Measurements from ENCODE around the gene ADAMTSL1.

ADAMTSL1 gene

DNA sequence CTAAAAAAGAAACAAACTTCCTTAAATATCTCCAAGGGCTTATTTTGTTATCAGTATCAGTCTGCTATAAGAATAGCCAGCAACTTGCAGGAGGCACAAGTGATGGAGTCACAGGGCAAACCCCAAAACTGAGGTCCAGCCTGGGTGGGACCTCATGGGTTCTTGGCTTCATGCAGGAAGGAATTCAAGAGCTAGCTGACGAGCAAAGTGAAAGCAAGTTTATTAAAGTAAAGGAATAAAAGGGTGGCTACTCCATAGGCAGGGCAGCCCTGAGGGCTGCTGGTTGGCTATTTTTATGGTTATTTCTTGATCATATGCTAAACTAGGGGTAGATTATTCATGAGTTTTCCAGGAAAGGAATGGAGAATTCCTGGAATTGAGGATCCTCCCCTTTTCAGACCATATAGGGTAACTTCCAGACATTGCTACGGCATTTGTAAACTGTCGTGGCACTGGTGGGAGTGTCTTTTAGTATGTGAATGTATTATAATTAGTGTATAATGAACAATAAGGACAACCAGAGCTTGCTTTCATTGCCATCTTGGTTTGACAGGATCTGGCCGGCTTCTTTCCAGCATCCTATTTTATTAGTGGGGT lies 231.9 kb downstream of the ADAMTSL1 start:
- Mint-ChIP-seq H3K36me3 (ENCODE audit: low read depth) (no peaks in the 10 kb centered on the region), H3K4me1 (no peaks in the 10 kb centered on the region), H3K4me3 (no peak overlapping the region), H3K27ac (no peak overlapping the region), H3K9me3 (no peaks in the 10 kb centered on the region), H3K27me3 (no peaks in the 10 kb centered on the region)
- ATAC-seq (no peak), DNase-seq (no peak)

DNA sequence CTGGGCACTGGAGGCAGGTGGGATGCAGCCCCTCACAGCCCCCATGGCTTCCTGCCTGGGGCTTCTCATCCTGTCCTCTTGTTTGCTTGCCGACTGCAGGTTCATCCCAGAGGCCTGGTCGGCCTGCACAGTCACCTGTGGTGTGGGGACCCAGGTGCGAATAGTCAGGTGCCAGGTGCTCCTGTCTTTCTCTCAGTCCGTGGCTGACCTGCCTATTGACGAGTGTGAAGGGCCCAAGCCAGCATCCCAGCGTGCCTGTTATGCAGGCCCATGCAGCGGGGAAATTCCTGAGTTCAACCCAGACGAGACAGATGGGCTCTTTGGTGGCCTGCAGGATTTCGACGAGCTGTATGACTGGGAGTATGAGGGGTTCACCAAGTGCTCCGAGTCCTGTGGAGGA lies 232.7 kb downstream of the ADAMTSL1 start:
- no peak for ATAC-seq
- Mint-ChIP-seq H3K4me1 (no peaks in the 10 kb centered on the region), H3K27me3 (no peaks in the 10 kb centered on the region), H3K9me3 (no peaks in the 10 kb centered on the region), H3K27ac (no peak overlapping the region), H3K36me3 (ENCODE audit: low read depth) (no peaks in the 10 kb centered on the region), H3K4me3 (no peak overlapping the region)
- DNase-seq = no peak

DNA sequence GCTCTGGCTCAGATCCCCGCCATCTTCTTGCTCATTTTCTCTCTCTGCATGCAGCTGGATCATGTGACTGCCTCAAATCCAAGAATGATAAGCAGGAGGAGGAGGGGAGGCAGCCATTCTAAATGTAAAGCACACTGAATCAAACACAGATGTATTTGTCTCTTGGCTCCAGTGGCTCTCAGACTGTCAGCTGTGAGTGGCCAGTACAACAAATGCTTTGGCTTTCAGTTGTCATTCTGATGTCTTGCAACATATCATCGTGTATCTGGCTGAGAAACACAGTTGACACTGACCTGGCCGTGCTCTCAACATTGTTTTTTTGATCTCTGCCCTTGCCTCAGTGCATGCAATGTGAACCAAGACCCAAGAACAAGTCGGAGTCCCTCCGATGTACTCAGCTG lies 233.1 kb downstream of the ADAMTSL1 start:
- Mint-ChIP-seq H3K27me3 (no peaks in the 10 kb centered on the region), H3K27ac (no peak overlapping the region), H3K4me1 (no peaks in the 10 kb centered on the region), H3K36me3 (ENCODE audit: low read depth) (no peaks in the 10 kb centered on the region), H3K4me3 (no peak overlapping the region), H3K9me3 (no peaks in the 10 kb centered on the region)
- DNase-seq (no peak), ATAC-seq (no peak)

DNA sequence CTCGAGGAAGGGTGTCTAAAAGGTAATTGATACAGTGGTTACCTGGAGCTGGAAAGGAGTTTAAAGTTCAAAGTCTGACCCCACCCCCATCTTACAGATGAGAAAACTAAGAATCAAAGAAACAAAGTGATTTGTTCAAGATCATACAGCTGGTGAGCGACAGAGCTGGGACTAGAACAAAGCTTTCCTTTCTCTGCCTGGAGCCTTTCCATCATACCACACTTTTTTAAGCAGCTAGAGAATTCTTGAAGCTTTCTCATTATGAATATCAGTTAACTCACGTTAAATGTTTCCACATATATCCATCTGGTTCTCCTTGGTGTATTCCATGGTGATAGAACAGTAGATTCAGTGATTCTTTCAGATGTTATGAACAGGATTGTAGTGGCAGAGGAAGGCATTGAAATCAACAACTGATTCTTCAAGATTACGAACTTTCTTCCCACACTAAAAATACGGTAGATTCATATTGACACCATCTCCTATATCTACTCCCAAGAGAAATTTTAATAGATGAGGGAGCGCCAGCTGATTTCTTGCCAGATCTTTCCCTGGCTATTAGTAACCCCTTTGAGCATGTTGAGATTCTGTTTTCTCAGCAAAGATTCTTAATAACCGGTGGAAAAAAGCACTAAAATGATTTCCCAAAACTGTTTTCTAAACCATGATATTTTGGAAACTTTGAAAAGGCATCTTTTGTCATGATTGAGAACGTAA lies 233.7 kb downstream of the ADAMTSL1 start:
- no peak overlapping the region for H3K4me3 Mint-ChIP-seq
- H3K9me3 Mint-ChIP-seq = no peaks in the 10 kb centered on the region
- H3K36me3 Mint-ChIP-seq (ENCODE audit: low read depth) = no peaks in the 10 kb centered on the region
- ATAC-seq (no peak), DNase-seq (no peak)
- H3K27me3 Mint-ChIP-seq = no peaks in the 10 kb centered on the region
- no peaks in the 10 kb centered on the region for H3K4me1 Mint-ChIP-seq
- H3K27ac Mint-ChIP-seq = no peak overlapping the region

DNA sequence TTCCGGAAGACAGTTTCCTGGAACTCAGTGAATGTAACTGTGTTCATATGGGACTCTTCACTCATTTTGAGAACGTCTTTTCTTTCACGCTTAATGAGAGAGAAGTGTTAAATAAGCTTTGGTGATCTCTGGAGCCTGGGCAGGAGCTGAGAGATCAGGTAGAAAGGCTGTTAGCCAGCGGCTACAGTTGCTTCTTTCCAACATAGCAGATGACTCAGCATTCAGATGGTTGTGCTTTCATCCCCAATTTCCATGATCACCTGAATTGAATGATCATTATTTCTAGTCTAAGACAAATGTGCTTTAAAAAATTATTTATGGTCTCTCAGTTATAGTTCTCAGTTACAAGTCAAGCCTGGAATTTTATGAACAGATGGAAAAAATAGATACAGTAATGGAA lies 234.5 kb downstream of the ADAMTSL1 start:
- Mint-ChIP-seq H3K4me3 (no peak overlapping the region), H3K27me3 (no peaks in the 10 kb centered on the region), H3K27ac (no peak overlapping the region), H3K9me3 (no peaks in the 10 kb centered on the region), H3K36me3 (ENCODE audit: low read depth) (no peaks in the 10 kb centered on the region), H3K4me1 (no peaks in the 10 kb centered on the region)
- no peak for ATAC-seq
- DNase-seq = no peak

DNA sequence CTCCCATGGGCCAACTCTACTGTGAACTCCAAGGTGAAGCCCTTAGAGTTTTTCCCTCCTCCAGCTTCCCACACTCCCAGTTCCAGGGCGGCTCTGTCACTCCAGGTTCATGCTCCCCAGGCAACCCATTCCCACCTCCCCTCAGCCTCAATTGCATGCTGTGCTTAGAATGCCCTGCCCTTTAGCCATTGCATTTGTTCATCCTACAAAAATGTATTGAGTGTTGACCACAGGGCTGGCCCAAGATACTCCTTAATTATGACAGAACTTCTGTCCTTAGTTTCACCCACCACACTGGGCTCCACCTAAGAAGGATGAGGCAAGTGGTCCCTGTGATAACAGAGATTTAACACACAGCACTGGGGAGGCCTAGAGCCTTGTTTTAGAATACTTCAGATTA lies 236.1 kb downstream of the ADAMTSL1 start:
- ATAC-seq = no peak
- Mint-ChIP-seq H3K36me3 (ENCODE audit: low read depth) (no peaks in the 10 kb centered on the region), H3K9me3 (no peaks in the 10 kb centered on the region), H3K4me1 (no peaks in the 10 kb centered on the region), H3K27ac (no peak overlapping the region), H3K27me3 (no peaks in the 10 kb centered on the region), H3K4me3 (no peak overlapping the region)
- DNase-seq = no peak

DNA sequence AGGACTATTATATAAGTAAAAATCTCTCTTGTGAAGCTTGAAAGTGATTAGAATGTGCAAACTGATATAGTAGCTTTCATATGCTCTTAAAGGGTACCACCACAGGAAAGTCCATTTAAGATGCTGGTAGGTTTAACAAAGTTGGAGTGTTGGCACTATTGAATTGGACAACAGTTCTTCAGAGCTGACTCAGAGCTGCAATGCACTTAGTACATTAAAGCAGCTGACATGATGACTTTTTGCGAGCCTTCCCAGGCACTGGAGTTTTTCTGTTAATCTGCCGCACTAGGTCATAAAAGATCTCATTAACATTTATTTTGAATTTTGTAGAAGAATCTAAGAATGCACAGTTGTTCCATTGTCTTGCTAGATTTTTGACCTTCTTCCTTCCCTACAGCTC lies 243.8 kb downstream of the ADAMTSL1 start:
- ATAC-seq = no peak

DNA sequence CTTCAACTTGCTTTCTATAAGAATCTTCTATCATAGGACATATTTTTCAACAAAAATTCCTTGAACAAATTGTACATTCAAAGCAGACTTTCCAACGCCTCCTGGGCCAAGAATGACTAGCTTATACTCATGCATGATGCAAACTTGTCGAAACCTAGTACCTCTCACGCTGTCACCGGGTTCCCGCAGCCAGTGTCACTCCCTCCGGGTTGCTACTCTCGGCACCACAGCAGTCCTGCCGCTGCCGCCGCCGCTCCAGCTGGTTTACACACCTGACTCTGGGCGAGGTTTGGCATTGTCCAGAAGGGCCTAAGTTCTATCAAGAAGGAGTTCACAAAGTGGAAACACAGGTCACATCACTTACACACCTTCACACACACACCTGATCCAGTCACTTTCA lies 244.4 kb downstream of the ADAMTSL1 start:
- Mint-ChIP-seq H3K4me1 (no peaks in the 10 kb centered on the region), H3K27me3 (no peaks in the 10 kb centered on the region), H3K4me3 (no peak overlapping the region), H3K27ac (no peak overlapping the region), H3K36me3 (ENCODE audit: low read depth) (no peaks in the 10 kb centered on the region), H3K9me3 (no peaks in the 10 kb centered on the region)
- DNase-seq = no peak
- no peak for ATAC-seq

More for the DNA sequence above, 243.8 kb downstream of the ADAMTSL1 start:
- Mint-ChIP-seq H3K4me3 (no peak overlapping the region), H3K4me1 (no peaks in the 10 kb centered on the region), H3K9me3 (no peaks in the 10 kb centered on the region), H3K27ac (no peak overlapping the region), H3K36me3 (ENCODE audit: low read depth) (no peaks in the 10 kb centered on the region), H3K27me3 (no peaks in the 10 kb centered on the region)
- no peak for DNase-seq

DNA sequence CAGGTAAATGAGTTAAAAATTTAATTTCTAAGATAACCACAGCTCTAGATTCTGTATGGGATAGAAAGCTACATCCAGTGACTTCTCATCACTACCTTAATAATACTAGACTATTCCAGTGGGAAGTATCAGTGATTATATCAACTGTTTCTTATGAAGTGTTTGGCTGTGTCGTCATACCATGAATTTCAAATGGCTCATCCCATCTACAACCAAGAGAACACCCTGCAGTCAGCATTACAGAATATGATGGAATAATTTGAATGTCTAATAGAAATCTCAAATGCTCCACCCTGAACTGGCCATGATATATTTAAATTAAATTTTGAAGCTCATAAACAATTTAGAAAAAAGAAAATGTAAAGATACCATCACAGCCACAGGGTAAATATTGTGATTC lies 245.0 kb downstream of the ADAMTSL1 start:
- no peak overlapping the region for H3K4me3 Mint-ChIP-seq
- DNase-seq = no peak
- H3K4me1 Mint-ChIP-seq = no peaks in the 10 kb centered on the region

DNA sequence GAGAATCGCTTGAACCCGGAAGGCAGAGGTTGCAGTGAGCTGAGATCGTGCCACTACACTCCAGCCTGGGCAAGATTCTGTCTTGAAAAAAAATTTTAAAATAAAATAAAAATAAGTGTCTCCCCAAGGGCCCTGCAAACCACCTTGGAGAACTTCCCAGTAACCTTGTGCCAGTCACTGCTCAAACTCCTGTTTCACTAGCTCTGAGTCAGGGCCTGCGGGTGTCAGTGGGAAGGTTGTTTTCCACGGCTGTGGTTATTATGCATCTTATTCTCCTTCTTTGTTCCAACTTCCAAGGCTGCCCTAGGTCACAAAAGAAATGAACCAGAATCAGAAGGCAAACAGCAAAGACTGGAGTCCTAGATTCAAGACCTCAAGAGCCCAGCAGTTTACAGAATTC lies 246.7 kb downstream of the ADAMTSL1 start:
- no peak for DNase-seq
- ATAC-seq = no peak
- peaks cover 2% of the 10 kb centered on the region for H3K27me3 Mint-ChIP-seq
- no peak overlapping the region for H3K4me3 Mint-ChIP-seq
- H3K4me1 Mint-ChIP-seq = no peaks in the 10 kb centered on the region
- no peaks in the 10 kb centered on the region for H3K9me3 Mint-ChIP-seq
- no peak overlapping the region for H3K27ac Mint-ChIP-seq
- H3K36me3 Mint-ChIP-seq (ENCODE audit: low read depth) = no peaks in the 10 kb centered on the region

More for the DNA sequence above, 245.0 kb downstream of the ADAMTSL1 start:
- Mint-ChIP-seq H3K27me3 (no peaks in the 10 kb centered on the region), H3K27ac (no peak overlapping the region), H3K36me3 (ENCODE audit: low read depth) (no peaks in the 10 kb centered on the region), H3K9me3 (no peaks in the 10 kb centered on the region)
- ATAC-seq = no peak

DNA sequence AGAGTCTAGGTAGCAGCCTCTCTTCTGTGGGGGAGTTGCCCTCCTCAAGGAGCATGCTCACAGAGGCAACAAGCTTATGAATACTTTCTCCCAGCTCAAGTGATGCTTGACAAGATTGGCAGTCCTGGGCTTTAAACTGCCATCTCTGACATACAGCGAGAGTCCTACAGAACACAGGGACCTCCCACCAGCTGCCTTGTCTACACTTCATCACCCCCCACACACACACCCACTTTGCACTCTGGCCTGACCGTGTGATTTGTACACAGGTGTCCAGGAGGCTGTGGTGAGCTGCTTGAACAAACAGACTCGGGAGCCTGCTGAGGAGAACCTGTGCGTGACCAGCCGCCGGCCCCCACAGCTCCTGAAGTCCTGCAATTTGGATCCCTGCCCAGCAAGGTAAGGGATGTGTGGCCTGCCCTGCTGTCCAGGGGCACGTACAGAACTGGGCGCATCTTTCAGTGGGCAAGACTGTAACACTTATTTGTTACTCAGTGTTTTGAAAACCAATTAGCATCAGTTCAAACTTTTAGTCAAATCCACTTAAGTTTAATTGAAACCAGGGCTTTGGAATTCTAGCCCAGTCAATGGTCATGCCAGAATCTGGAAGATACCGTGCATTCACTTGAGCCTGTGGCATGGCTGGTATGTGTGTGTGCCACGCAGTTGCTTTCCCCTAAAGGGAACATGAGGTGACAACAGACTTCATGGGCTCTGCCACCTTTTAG lies 247.5 kb downstream of the ADAMTSL1 start:
- H3K9me3 Mint-ChIP-seq = no peaks in the 10 kb centered on the region
- no peaks in the 10 kb centered on the region for H3K36me3 Mint-ChIP-seq (ENCODE audit: low read depth)
- DNase-seq (no peak), ATAC-seq (no peak)
- no peak overlapping the region for H3K4me3 Mint-ChIP-seq
- H3K27me3 Mint-ChIP-seq = peaks cover 2% of the 10 kb centered on the region
- H3K4me1 Mint-ChIP-seq = no peaks in the 10 kb centered on the region
- H3K27ac Mint-ChIP-seq = no peak overlapping the region

DNA sequence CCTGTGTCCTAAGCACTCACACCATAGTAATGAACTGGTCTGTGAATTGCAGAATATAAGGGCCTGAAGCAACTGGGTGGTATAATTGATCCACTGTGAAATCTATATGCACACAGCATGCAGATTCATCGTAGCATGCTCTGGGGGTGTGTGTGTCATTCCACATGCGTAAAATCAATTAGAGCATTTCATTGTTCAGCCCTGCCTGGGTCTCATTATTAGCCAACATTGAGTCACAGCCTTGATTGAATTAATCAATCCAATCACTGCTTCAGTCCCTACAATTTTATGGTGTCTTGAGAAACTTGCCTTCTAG lies 248.0 kb downstream of the ADAMTSL1 start:
- H3K36me3 Mint-ChIP-seq (ENCODE audit: low read depth) = no peaks in the 10 kb centered on the region
- no peak overlapping the region for H3K4me3 Mint-ChIP-seq
- H3K27me3 Mint-ChIP-seq = peaks cover 2% of the 10 kb centered on the region

DNA sequence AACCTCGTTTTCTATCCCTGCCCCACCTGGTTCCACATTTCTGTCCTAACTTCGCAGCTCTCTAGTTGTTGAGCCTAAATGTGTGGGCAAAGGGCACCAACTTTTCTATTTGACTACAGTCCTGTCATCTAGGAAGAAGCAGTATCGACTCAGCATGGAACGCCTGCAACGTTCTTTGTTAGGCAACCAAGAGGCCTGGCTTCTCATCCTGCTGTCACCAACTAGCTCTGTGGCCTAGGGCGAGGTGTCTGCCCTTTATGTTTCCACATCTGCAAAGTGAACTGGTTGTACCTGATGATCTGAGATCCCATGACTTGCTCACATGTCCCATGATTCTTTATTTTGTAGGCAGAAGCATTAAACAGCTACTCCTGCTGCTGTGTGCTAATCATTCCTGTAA lies 248.9 kb downstream of the ADAMTSL1 start:
- no peak for DNase-seq
- ATAC-seq = no peak
- Mint-ChIP-seq H3K9me3 (no peaks in the 10 kb centered on the region), H3K36me3 (ENCODE audit: low read depth) (no peaks in the 10 kb centered on the region), H3K27ac (no peak overlapping the region), H3K4me3 (no peak overlapping the region), H3K4me1 (no peaks in the 10 kb centered on the region), H3K27me3 (peaks cover 2% of the 10 kb centered on the region)

More for the DNA sequence above, 248.0 kb downstream of the ADAMTSL1 start:
- DNase-seq (no peak), ATAC-seq (no peak)
- Mint-ChIP-seq H3K4me1 (no peaks in the 10 kb centered on the region), H3K27ac (no peak overlapping the region), H3K9me3 (no peaks in the 10 kb centered on the region)

DNA sequence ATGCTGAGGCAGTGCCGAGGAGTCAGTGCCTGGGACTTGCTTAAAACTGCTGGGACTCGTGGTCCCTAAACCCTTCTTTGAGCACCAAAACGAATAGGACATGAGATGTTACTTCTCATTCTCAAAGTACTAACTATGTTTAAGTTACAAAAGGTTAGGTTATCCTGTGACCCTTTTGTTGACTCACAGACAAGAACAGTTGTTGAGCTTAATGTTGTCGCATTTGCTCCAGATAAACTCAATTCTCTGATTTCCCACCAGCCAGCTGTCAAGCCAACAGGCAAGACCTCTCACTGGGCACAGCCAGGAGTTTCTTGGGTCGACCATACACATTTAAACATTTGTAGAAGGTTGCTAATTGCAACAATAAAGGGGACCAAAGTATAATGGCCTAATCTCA lies 249.4 kb downstream of the ADAMTSL1 start:
- ATAC-seq (no peak), DNase-seq (no peak)
- H3K27ac Mint-ChIP-seq = no peak overlapping the region
- H3K36me3 Mint-ChIP-seq (ENCODE audit: low read depth) = no peaks in the 10 kb centered on the region
- H3K4me3 Mint-ChIP-seq = no peak overlapping the region
- H3K9me3 Mint-ChIP-seq = no peaks in the 10 kb centered on the region
- H3K27me3 Mint-ChIP-seq = peaks cover 4% of the 10 kb centered on the region
- no peaks in the 10 kb centered on the region for H3K4me1 Mint-ChIP-seq

DNA sequence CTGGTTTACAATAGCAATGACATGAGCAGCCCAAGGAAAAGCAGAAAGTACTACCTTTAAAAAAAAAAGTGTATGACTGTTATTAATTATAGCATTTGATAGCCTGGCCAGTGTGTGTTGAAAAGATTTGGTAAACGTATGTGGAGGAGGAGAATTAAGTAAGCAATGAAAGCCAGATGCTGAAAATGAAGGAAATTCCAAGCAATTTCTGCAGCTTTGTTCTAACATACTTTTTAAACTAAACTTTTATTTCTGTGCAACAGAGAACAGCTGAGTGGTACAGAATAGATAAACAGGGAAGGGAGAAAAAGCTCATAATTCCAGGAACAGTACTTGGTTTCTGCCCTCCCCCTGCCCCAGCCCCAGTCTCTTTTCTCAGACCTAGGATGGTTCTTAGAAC lies 252.6 kb downstream of the ADAMTSL1 start:
- no peaks in the 10 kb centered on the region for H3K36me3 Mint-ChIP-seq (ENCODE audit: low read depth)
- DNase-seq (no peak), ATAC-seq (no peak)
- no peaks in the 10 kb centered on the region for H3K9me3 Mint-ChIP-seq
- H3K4me3 Mint-ChIP-seq = no peak overlapping the region
- no peak overlapping the region for H3K27ac Mint-ChIP-seq
- H3K27me3 Mint-ChIP-seq = peaks cover 4% of the 10 kb centered on the region
- H3K4me1 Mint-ChIP-seq = no peaks in the 10 kb centered on the region

All from activated naive CD8-positive, alpha-beta T cell treated with anti-CD3 and anti-CD28 coated beads, Interleukin-2, amount 50 U/mL, for 24 hours (primary cell).